HG03097 (cell line): ENCODE results near the gene PHGDH.
"Not testable (repeated sequence)": the region's sequence is repeated elsewhere in the genome, so short reads cannot be mapped to it uniquely, and the experiment has no call there.

ENCODE experiments used
- ATAC-seq: cut with Tn5 transposase; IDR thresholded peaks from one replicate; pipeline ENCODE4 v1.9.1; 2021; ENCODE audit not compliant: unreplicated experiment, low FRiP score

The PHGDH gene

DNA sequence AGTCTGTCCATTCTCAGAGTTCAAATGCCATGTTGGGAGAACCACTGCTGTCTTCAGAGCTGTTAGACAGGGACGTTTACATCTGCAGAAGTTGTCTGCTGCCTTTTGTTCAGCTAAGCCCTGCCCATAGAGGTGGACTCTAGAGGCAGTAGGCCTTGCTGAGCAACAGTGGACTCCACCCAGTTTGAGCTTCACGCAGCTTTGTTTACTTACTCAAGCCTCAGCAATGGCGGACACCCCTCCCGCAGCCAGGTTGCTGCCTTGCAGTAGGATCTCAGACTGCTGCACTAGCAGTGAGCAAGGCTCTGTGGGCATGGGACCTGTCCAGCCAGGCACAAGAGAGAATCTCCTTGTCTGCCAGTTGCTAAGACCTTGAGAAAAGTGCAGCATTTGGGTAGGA is 14.9 kb upstream of the PHGDH start:
- ATAC-seq = not testable (repeated sequence)

- ATAC-seq = no peak
These were observed 14.1 kb upstream of the PHGDH start for GRCh38 chr1:119697598-119697997.

DNA sequence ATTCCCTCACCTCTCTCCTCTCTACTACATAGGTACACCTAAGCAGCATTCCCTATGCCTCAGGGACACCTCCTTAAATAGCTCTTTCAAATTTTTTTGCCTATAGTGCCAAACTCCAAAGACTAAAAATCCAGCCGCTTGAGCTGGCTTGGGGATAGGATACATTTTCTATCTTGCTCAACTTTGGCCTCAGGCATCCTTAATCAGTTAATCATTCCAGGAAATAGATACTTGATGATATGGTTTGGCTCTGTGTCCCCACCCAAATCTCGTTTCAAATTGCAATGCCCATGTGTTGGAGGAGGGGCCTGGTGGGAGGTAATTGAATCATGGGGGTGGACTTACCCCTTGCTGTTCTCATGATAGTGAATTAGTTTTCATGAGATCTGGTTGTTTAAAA is 11.4 kb upstream of the PHGDH start:
- ATAC-seq = no peak

DNA sequence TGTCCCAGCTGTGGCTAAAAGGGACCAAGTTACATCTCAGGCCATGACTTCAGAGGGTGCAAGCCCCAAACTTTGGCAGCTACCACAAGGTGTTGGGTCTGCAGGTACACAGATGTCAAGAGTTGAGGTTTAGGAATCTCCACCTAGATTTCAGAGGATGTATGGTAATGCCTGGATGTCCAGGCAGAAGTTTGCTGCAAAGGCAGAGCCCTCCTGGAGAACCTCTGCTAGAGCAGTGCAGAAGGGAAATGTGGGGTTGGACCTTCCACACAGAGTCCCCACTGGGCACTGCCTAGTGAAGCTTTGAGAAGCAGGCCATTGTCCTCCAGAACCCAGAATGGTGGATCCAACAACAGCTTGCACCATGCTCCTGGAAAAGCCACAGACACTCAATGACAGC is 10.1 kb upstream of the PHGDH start:
- ATAC-seq = no peak

- no peak for ATAC-seq
These were observed 9.3 kb upstream of the PHGDH start for GRCh38 chr1:119702384-119702783.

DNA sequence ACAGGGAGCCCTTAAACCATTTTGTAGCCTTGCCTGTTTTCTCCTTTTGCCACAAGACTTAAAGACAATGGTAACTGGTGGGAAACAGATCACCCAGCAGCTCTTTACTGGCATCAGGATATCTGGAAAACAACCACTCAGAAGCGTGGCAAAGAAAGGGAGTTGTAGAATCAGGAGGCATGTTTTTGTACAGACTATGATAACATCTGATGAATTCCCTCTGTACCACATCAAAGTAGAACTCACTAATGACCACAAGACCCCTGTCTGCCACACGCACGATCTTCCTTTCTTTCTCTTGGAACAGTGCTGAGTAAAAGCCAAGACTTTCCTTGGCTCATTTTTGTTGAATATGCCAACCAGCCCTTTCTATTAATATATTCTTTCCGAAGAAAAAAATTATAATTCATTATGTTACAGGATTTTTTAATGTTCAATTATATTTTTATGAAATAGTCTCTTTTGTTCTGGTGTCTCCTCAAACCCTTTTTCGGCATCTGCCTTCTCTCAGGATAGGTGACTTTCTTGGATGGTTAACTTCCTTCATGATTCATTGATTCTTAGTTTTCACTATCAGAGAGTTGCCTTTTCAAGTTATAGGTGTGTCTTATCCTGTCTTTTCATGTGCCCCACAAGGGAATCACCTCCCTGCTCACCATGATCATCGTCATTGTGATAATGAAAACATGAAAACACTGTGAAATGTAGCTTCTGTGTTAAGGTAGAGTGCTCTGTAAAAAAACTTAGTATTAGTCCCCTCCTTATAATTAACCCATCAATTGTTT is 7.9 kb upstream of the PHGDH start:
- ATAC-seq = no peak

DNA sequence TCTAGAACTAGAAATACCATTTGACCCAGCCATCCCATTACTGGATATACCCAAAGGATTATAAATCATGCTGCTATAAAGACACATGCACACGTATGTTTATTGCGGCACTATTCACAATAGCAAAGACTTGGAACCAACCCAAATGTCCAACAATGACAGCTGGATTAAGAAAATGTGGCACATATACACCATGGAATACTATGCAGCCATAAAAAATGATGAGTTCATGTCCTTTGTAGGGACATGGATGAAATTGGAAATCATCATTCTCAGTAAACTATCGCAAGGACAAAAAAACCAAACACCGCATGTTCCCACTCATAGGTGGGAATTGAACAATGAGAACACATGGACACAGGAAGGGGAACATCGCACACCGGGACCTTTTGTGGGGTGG is 5.1 kb upstream of the PHGDH start:
- not testable (repeated sequence) for ATAC-seq

DNA sequence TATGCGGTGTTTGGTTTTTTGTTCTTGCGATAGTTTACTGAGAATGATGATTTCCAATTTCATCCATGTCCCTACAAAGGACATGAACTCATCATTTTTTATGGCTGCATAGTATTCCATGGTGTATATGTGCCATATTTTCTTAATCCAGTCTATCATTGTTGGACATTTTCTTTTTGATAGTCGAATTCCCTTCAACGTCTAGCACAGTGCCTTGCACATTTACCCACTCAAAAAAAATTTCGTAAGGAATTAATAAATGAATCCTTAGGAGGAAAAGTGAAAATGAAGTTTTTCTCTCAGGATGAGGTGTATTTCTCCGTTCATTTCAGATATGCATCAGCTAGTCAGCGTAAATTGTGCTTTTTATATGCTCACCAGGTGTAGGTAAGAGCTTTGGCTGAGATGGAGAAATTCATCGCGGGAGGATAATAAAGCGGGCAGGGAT is 354 bp upstream of the PHGDH start:
- ATAC-seq = not testable (repeated sequence)

DNA sequence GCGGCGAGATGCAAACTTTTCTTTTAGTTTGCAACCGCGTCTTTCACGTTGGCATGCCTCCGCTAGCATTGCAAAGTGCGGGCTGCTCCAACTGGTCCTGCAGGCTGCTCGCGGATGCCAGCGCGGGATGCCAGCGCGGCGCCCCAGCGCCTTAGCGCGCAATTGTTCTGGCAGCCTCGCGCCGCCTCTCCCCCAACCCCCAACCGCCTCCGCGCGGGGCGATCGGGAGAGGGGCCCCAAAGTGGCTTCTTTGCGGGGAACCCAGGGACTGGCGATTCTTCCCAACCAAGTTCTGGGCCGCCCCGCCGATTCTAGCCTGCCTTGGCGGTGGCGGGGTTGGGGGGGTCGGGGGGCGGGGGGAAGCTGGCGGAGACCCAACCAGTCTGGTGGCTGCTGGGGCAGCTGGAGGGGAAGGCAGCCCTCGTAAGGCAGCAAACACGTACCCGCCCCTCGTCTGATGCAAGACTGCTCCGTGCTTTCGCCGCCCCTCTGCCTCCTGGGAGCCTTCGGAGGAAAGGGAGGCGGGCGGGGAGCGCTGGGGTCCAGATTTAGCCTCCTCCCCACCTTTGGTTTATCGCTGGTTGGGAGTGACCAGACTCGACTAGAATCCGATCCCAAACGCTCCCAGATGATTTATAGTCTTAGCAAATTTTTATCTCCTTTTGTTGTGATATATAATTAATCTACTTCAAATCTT is 756 bp downstream of the PHGDH start:
- no peak for ATAC-seq

DNA sequence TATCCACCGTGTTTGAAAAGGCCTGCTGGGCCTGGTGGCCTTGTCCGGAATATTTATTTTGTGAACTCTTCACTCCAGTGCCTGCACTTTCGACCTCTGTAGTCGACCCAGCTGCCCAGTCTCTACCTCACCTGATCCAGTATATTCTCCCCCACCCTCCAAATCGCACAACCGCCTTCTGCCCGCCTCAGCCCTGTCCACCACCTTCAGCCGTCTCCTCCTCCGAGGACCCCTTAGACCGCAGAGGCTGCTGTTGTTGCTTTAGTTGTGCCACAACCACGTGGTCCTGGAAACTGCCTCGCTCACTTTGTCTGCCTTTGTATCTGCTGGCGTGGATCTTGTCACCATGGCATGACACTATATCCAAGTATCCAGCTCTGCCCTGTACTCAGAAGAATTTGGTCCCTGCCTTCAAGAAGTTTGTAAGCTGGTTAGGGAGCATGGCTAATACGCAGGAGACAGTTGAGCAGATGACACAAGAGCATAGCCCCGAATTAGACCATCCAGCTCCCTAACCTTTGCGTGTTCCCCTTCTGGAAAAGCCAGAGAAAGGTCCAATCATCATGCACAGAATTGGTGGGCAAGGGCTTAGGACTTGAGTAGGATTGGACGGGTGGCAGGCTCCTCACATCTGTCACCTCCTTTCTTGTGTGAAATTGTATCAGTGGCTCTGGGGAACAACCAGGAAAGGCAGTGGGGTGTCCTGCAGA is 1.5 kb downstream of the PHGDH start:
- ATAC-seq = no peak

DNA sequence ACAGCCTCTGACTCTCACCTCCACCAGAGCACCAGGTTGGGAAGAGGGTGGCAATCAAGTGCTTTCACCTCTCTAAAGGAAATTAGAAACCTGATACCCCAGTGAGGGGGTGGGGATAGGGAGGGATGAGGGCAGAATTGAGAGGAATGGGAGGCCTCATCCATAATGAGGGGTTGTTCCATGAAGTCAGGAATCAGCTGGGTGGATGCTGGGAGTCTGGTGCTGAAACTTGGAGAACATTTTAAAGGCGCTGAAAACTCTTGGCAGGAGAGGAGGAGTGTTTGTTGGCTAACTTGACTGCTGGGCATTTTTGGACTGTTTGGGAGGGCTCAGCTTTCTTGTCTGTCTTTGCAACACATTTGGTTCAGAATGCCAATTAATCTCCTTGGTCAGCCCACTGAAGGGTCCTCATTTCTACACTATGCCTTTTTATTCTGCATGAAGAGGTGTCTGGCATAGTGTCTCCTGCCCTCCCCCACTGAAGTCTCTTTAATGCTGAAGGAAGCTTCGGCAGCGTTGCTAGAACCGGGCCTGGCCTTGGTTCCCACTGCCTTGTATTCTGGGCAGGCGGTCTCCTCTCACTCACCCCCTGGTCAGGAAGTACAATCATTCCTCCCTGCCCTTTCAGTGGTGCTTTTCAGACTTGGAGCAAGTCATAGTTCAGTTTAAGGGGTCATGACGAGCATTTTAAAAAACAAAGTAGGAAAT is 2.2 kb downstream of the PHGDH start:
- no peak for ATAC-seq

GRCh38 chr1:119714583-119714982 is 2.8 kb downstream of the PHGDH start:
- ATAC-seq = no peak

- ATAC-seq = no peak
These were observed 3.8 kb downstream of the PHGDH start for GRCh38 chr1:119715542-119715941.

GRCh38 chr1:119718409-119718808 is 6.7 kb downstream of the PHGDH start:
- no peak for ATAC-seq

DNA sequence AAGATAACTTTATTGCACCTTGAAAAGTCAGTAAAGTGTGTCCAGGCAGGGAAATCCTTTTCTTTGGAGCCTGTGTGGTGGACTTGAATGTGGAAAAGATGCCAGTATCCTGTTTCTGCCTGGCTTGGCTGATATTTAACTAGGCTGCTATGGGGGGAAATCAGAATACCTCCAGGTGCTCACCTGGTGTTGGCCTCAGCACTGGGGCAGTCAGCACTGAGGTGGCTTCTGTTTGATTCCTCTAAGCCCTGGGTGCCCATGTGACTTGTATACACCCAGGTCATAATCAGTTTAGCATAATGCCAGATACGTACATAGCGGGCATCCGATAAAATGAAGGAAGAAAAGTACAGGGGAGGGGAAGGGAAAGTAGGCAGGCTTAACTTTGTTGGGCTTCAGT is 7.2 kb downstream of the PHGDH start:
- ATAC-seq = no peak

- no peak for ATAC-seq
These were observed 9.2 kb downstream of the PHGDH start for GRCh38 chr1:119720866-119721440.

DNA sequence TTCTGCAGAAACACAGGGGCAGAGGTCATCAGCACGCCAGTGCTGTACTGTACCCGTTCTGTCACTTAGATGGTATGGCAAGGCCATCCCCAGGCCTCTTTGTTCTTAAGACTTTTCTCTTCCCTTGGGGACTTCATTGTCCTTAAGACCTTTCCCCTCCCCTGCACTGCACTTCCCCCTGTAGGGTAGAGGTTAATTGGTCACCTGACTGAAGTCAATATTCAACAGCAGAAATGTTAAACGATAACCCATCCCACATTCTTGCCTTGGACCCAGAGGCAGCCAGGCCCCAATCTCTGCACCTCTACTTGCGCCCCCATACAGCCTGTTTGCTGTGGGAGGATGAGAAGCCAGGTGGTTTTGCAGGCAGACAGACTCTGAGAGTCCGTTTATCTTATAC is 10.2 kb downstream of the PHGDH start:
- ATAC-seq = no peak

DNA sequence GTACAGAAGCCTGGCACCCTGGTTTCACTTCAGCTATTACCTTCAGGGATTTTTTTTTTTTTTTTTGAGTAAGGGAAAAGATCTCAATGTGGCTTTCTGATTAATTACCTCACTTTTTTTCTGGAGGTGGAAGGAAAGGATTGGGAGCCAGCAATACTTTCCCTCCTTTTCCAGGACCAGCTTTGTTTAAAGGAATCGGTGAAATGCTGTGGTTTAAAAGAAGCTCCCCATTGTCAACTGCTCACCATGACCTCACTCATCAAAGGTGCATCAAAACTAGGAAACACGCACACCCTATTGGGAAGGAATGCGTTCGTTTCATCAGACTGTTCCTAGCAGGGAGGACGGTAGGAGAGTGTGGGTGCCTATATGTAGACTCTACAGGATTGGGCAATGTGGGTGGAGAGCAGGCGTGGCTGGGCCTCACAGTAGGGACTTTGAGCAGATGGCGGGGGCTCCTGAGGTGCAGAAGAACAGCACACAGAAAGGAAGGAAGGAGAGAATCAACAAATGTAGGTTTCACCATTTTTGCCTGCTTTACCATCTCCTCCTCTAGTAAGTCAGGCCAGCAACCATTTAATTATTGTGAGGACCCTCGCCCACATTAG is 13.0 kb downstream of the PHGDH start:
- no peak for ATAC-seq

DNA sequence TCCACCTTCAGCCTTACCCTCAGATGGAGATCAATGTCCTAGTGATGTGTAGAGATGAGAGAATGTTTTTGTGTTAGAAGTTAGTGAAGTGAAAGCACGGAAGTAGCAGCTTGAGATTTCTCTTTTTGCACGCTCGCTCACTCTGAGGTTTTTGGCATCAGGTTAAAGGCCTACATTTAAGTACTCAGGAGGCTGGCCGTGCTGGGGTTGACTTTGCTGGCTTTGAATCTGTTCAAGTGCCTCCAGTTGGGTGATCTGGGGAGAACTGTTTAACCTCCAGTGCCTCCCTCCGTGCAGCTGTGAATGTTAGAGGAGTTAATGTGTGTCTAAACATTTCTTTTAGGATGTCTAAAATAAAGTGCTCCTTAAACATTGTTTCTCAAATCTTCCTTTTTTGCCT is 13.9 kb downstream of the PHGDH start:
- no peak for ATAC-seq

DNA sequence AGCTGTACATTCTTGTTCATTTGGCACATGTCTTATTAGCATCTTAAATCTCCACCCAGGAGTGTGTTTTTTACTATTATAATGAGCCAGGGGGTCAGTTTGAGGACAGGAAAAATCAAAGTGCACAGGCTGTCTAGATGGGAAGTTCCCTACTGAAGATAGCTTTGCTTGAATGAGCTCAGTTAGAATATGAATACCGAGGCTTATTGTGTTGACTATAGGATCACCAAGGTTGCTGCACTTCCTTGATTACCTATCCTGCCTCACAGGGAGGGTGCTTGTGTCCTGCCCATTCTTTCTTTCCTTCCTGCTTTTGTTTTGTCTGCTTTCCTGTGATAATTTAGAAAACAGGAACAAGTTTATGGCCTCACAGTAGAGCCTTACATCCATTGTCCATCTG is 16.3 kb downstream of the PHGDH start:
- no peak for ATAC-seq
